ENCODE results near the gene ISG20L2.

ISG20L2 gene

DNA sequence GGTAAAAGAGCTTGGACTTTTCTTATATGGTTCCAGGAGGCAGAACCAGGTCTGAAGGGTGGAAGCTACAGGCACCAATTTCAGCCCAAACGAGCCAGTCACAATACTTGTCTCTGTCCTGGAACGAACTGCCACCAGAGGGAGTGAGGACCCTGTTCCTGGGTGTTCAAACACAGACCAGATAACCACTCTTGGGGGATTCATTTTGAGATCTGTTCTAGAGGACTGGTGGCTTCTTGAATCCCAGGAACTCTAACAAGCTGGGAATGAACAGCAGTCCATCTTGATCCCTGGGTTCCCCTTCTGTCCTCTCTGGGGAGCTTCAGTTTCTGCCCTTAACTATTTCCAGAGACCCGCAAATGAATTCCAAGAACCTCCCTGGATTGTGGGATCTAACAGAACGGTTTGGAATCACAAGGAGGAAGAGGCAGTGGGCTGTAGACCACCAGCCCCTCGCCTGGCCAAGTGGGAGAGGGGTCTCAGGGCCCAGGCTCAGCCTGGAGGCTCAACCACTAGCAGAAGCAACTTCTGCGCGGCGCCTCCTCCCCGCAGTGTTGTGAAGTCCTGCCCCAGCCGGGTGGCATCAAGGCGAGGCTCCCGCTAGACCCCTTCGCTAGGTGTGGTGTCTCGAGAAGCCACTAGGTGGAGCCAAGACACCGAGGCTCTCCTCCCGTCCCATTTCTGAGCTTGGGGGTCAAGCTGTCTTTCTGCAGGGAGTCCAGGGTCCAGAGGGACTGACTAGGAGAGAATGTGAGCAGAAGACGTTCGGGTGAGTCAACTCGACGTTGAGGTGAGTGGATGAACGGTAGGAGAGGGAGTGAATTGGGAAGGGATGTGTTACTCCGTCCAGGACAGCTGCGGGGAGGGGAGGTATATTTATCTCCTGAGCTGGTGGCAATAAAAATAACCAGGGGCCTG is 39.3 kb downstream of the ISG20L2 start:
- Histone ChIP-seq H3K4me2 (ENCODE audit: low read depth, low read length) (peak overlapping the region; percentile 31; the same call in 1 of the 2 replicates), H3K36me3 (replicated peaks; ENCODE audit: insufficient read depth, low read length) (no peaks in the 10 kb centered on the region), H3K4me1 (ENCODE audit: low read length) (no peaks in the 10 kb centered on the region), H2AFZ (ENCODE audit: low read length) (peak overlapping the region; percentile 7), H3K79me2 (ENCODE audit: low read length) (no peaks in the 10 kb centered on the region), H3K9ac (ENCODE audit: low read length) (no peak overlapping the region), H4K20me1 (ENCODE audit: insufficient read depth, low read length) (no peaks in the 10 kb centered on the region), H3K27ac (ENCODE audit: low read length) (no peak overlapping the region), H3K9me3 (replicated peaks; ENCODE audit: insufficient read depth, low read length) (no peaks in the 10 kb centered on the region), H3K9me2 (replicated peaks; ENCODE audit: insufficient read depth, low read length) (no peaks in the 10 kb centered on the region), H3F3A (ENCODE audit: insufficient read depth, low read length) (no peaks in the 10 kb centered on the region), H3K27me3 (replicated peaks; ENCODE audit: insufficient read depth, low read length) (peaks cover 70% of the 10 kb centered on the region), H3K4me3 (ENCODE audit: low read length) (0 out of 2 replicates have a peak overlapping the region, but pooled peaks have one; percentile 1)
- TF ChIP-seq EZH2phosphoT487 (IDR thresholded peaks at IDR 0.05; ENCODE audit: low read length) (no peak), EZH2 (optimal IDR thresholded peaks at IDR 0.05; ENCODE audit: low read depth, low read length) (no peak)
- TF ChIP-seq, protein P1, sequence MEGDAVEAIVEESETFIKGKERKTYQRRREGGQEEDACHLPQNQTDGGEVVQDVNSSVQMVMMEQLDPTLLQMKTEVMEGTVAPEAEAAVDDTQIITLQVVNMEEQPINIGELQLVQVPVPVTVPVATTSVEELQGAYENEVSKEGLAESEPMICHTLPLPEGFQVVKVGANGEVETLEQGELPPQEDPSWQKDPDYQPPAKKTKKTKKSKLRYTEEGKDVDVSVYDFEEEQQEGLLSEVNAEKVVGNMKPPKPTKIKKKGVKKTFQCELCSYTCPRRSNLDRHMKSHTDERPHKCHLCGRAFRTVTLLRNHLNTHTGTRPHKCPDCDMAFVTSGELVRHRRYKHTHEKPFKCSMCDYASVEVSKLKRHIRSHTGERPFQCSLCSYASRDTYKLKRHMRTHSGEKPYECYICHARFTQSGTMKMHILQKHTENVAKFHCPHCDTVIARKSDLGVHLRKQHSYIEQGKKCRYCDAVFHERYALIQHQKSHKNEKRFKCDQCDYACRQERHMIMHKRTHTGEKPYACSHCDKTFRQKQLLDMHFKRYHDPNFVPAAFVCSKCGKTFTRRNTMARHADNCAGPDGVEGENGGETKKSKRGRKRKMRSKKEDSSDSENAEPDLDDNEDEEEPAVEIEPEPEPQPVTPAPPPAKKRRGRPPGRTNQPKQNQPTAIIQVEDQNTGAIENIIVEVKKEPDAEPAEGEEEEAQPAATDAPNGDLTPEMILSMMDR (IDR thresholded peaks at IDR 0.05; ENCODE audit: low read length) = peak; percentile 97
- DNase-seq = peak; percentile 87

DNA sequence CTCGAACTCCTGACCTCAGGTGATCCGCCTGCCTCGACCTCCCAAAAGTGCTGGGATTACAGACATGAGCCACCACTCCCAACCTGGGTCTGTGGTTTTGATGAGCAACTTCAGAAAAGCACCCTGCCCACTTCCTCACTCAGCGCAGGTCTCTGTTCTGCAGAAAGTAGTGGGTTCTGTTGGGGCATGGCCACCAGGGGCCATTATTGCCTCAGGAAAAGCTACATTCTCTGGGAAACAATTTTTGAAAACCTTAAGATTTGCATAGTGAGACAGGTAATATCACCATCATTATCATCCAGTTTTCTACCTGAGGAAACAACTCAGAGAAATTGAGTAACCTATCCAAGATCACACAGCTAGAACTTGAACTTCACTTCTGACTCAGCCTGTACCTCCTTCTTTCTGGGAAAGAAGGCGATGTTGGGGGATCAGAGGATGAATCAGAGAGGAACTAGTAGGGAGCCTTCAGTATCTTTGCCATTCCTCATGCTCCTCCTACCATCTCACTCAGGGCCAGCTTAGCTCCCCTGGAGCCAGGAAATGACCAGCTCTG is 44.3 kb downstream of the ISG20L2 start:
- Histone ChIP-seq H3K79me2 (ENCODE audit: low read length) (no peaks in the 10 kb centered on the region), H3K4me3 (ENCODE audit: low read length) (no peak overlapping the region), H4K20me1 (ENCODE audit: insufficient read depth, low read length) (no peaks in the 10 kb centered on the region), H3K9ac (ENCODE audit: low read length) (no peak overlapping the region), H3K36me3 (replicated peaks; ENCODE audit: insufficient read depth, low read length) (no peaks in the 10 kb centered on the region), H3K9me3 (replicated peaks; ENCODE audit: insufficient read depth, low read length) (no peaks in the 10 kb centered on the region), H3F3A (ENCODE audit: insufficient read depth, low read length) (no peaks in the 10 kb centered on the region), H3K4me2 (ENCODE audit: low read depth, low read length) (no peak overlapping the region), H3K27me3 (replicated peaks; ENCODE audit: insufficient read depth, low read length) (peaks cover 63% of the 10 kb centered on the region), H2AFZ (ENCODE audit: low read length) (no peak overlapping the region), H3K27ac (ENCODE audit: low read length) (no peak overlapping the region), H3K9me2 (replicated peaks; ENCODE audit: insufficient read depth, low read length) (no peaks in the 10 kb centered on the region), H3K4me1 (ENCODE audit: low read length) (no peaks in the 10 kb centered on the region)
- DNase-seq = no peak
- TF ChIP-seq EZH2 (optimal IDR thresholded peaks at IDR 0.05; ENCODE audit: low read depth, low read length) (no peak), EZH2phosphoT487 (IDR thresholded peaks at IDR 0.05; ENCODE audit: low read length) (no peak)
- TF ChIP-seq, protein P1 (IDR thresholded peaks at IDR 0.05; ENCODE audit: low read length) = peak; percentile 19; the same call in 1 of the 2 replicates

DNA sequence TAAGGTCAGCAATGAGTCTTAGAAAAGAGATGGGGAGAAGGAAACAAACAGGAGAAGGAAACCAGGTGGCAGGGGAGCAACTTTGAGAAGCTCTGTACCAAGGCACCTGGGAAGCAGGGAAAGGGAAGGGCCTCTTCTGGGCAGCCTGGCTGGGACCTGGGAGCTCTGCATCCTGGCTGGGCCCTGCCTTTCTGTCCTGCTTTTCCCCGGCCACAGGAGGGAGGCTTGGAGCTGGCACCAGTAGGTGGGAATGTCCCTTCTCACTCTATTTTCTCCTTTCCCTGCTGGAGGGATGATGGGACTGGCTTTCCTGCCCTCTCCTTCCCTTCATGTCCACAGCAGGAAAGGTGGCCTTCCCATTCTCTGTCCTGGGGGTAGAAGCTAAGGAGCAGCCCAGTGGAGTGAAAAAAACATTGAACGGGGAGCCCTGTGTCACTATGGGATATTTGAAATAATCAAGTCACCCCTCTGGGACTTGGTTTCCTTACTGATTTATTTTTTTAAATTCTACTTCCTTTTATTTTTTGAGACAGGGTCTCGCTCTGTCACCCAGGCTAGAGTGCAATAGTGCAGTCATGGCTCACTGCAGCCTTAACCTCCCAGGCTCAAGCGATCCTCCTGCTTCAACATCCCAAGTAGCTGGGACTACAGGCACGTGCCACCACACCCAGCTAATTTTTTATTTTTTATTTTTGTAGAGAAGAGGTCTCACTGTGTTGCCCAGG is 46.2 kb downstream of the ISG20L2 start:
- no peaks in the 10 kb centered on the region for H3F3A ChIP-seq (ENCODE audit: insufficient read depth, low read length)
- no peak for TF ChIP-seq EZH2 (optimal IDR thresholded peaks at IDR 0.05; ENCODE audit: low read depth, low read length)
- TF ChIP-seq, protein P1 (IDR thresholded peaks at IDR 0.05; ENCODE audit: low read length) = no peak
- no peak for TF ChIP-seq EZH2phosphoT487 (IDR thresholded peaks at IDR 0.05; ENCODE audit: low read length)
- no peak overlapping the region for H2AFZ ChIP-seq (ENCODE audit: low read length)
- no peaks in the 10 kb centered on the region for H4K20me1 ChIP-seq (ENCODE audit: insufficient read depth, low read length)
- H3K9ac ChIP-seq (ENCODE audit: low read length) = no peak overlapping the region
- no peak for DNase-seq
- no peak overlapping the region for H3K4me3 ChIP-seq (ENCODE audit: low read length)
- H3K4me2 ChIP-seq (ENCODE audit: low read depth, low read length) = no peak overlapping the region
- no peak overlapping the region for H3K27ac ChIP-seq (ENCODE audit: low read length)
- no peaks in the 10 kb centered on the region for H3K36me3 ChIP-seq (replicated peaks; ENCODE audit: insufficient read depth, low read length)
- no peaks in the 10 kb centered on the region for H3K9me3 ChIP-seq (replicated peaks; ENCODE audit: insufficient read depth, low read length)
- no peaks in the 10 kb centered on the region for H3K79me2 ChIP-seq (ENCODE audit: low read length)
- H3K9me2 ChIP-seq (replicated peaks; ENCODE audit: insufficient read depth, low read length) = no peaks in the 10 kb centered on the region
- H3K4me1 ChIP-seq (ENCODE audit: low read length) = peaks cover 3% of the 10 kb centered on the region; the same call in 1 of the 2 replicates
- H3K27me3 ChIP-seq (replicated peaks; ENCODE audit: insufficient read depth, low read length) = peaks cover 70% of the 10 kb centered on the region

All from MM.1S (cell line).